Endothelial cell of umbilical vein (primary cell): Measurements from ENCODE around the gene SUPT3H. TPM values are rescaled to one million over a fixed set of nuclear protein-coding genes. Genes with fewer than 3 reads are reported as not detected.

Experiments used
- BruUV-seq: library from RNA; stranded (reverse); fragments of 400-500 nt; replicated peaks from 2 replicates; lab custom pipeline; 2021; lab: Mats Ljungman, UMichigan
- CTCF ChIA-PET: fragments of 300-600, 350-600 bp; sonication (Branson Sonifier 250); formaldehyde crosslinking; loops from one replicate; lab custom pipeline; 2021; ENCODE audit warnings: antibody characterized with exemption, inconsistent platforms; lab: Charles Lee
- POLR2A ChIA-PET: fragments of 300-600, 350-600 bp; sonication (Branson Sonifier 250); formaldehyde crosslinking; loops from one replicate; lab custom pipeline; 2021; ENCODE audit warnings: antibody characterized with exemption, inconsistent platforms; lab: Charles Lee
- DNase-seq: peaks from one replicate; pipeline ENCODE4 v3.0.0-alpha.2; 2011; ENCODE audit warnings: low read depth, low spot score
- FAIRE-seq: peaks from 2 replicates; lab custom pipeline; 2011; peaks lifted over from hg19 to GRCh38; lab: Jason Lieb, UNC
- H2AFZ ChIP-seq: 2 replicates; pipeline ENCODE4 v1.6.0; 2012; ENCODE audit warnings: low read depth, low read length, control low read depth, inconsistent platforms
- H3K27ac ChIP-seq: 2 replicates; pipeline ENCODE4 v1.5.1; 2011; ENCODE audit warnings: low read depth, mild to moderate bottlenecking, control low read depth, low read length, moderate library complexity; ENCODE audit not compliant: insufficient read depth
- H3K27me3 ChIP-seq, 2 experiments: 2 replicates each; pipeline versions ENCODE4 v1.6.0 to v1.6.1; 2011; ENCODE audit warnings: low read length in 2 of 2, mixed read lengths in 1 of 2; ENCODE audit not compliant: control insufficient read depth in 2 of 2, insufficient read depth in 2 of 2
- H3K36me3 ChIP-seq, 2 experiments: 2 replicates in 1 of 2; 3 replicates in 1 of 2; pipeline ENCODE4 v1.5.1; 2011; ENCODE audit warnings: low read length in 2 of 2, mild to moderate bottlenecking in 1 of 2, moderate library complexity in 1 of 2; ENCODE audit not compliant: control insufficient read depth in 2 of 2, insufficient read depth in 2 of 2; ENCODE audit errors: extremely low read depth in 1 of 2
- H3K4me1 ChIP-seq: 3 replicates; pipeline ENCODE4 v1.5.1; 2011; ENCODE audit warnings: mild to moderate bottlenecking, low read length; ENCODE audit not compliant: control insufficient read depth, insufficient read depth; ENCODE audit errors: extremely low read depth
- H3K4me2 ChIP-seq: 2 replicates; pipeline ENCODE4 v1.6.1; 2011; ENCODE audit warnings: low read length, control low read depth, mixed read lengths; ENCODE audit not compliant: insufficient read depth
- H3K4me3 ChIP-seq, 3 experiments: fragments of 200-600 bp in 1 of 3; sonication (generic), shearing (Covaris generic) in 1 of 3; replicated peaks in 1 of 3; 2 replicates each; pipeline ENCODE4 v1.5.1; 2011 to 2016; ENCODE audit warnings: control low read depth in 3 of 3, low read length in 3 of 3, mild to moderate bottlenecking in 2 of 3, inconsistent platforms in 1 of 3, low read depth in 1 of 3, moderate library complexity in 1 of 3; ENCODE audit not compliant: insufficient read depth in 1 of 3
- H3K79me2 ChIP-seq: 2 replicates; pipeline ENCODE4 v1.6.0; 2012; ENCODE audit warnings: low read length, inconsistent platforms; ENCODE audit not compliant: control insufficient read depth, insufficient read depth
- H3K9ac ChIP-seq: replicated peaks from 2 replicates; pipeline ENCODE3; 2011; ENCODE audit warnings: low read length, control low read depth; ENCODE audit not compliant: insufficient read depth; ENCODE audit errors: extremely low read depth
- H3K9me1 ChIP-seq: replicated peaks from 3 replicates; pipeline ENCODE4 v1.6.0; 2011; ENCODE audit warnings: mild to moderate bottlenecking, low read length; ENCODE audit not compliant: control insufficient read depth, insufficient read depth; ENCODE audit errors: extremely low read depth
- H3K9me3 ChIP-seq: replicated peaks from 2 replicates; pipeline ENCODE4 v1.5.1; 2012; ENCODE audit warnings: low read length, inconsistent platforms; ENCODE audit not compliant: control insufficient read depth, insufficient read depth
- H4K20me1 ChIP-seq: replicated peaks from 2 replicates; pipeline ENCODE3; 2011; ENCODE audit warnings: mild to moderate bottlenecking, low read length; ENCODE audit not compliant: control insufficient read depth, insufficient read depth; ENCODE audit errors: extremely low read depth
- CTCF ChIP-seq, 2 donors: IDR thresholded peaks; 1 replicate in 1 of 2; 2 replicates in 1 of 2; pipeline ENCODE4 v1.5.1; 2011; ENCODE audit warnings: low read length in 2 of 2, mild to moderate bottlenecking in 2 of 2, moderate library complexity in 2 of 2, control low read depth in 1 of 2, inconsistent platforms in 1 of 2, low read depth in 1 of 2; ENCODE audit not compliant: insufficient read depth in 1 of 2; ENCODE audit errors: extremely low read depth in 1 of 2
- EZH2 ChIP-seq: IDR thresholded peaks from 2 replicates; pipeline ENCODE4 v1.6.1; 2012; ENCODE audit warnings: borderline replicate concordance, low read depth, mild to moderate bottlenecking, moderate library complexity, low read length, inconsistent platforms; ENCODE audit not compliant: severe bottlenecking
- FOS ChIP-seq: IDR thresholded peaks from 2 replicates; pipeline ENCODE4 v1.6.1; 2011; ENCODE audit warnings: mild to moderate bottlenecking, low read length, moderate library complexity, borderline replicate concordance; ENCODE audit not compliant: insufficient read depth
- GATA2 ChIP-seq: IDR thresholded peaks from 2 replicates; pipeline ENCODE4 v1.7.0; 2011; ENCODE audit warnings: low read depth, mild to moderate bottlenecking, moderate library complexity, mixed read lengths, low read length; ENCODE audit not compliant: insufficient read length, insufficient read depth
- JUN ChIP-seq: IDR thresholded peaks from 2 replicates; pipeline ENCODE4 v1.6.1; 2011; ENCODE audit warnings: borderline replicate concordance, low read depth; ENCODE audit not compliant: insufficient read length, insufficient read depth
- MAX ChIP-seq: IDR thresholded peaks from 2 replicates; pipeline ENCODE4 v1.6.1; 2011; ENCODE audit not compliant: insufficient read depth, insufficient read length
- MYC ChIP-seq: IDR thresholded peaks from one replicate; pipeline ENCODE4 v1.6.1; 2011; ENCODE audit warnings: mild to moderate bottlenecking, low read depth, low read length
- POLR2A ChIP-seq: IDR thresholded peaks from 2 replicates; pipeline ENCODE4 v1.6.1; 2012; ENCODE audit warnings: low read depth, mild to moderate bottlenecking, control low read depth, low read length
- POLR2AphosphoS5 ChIP-seq: IDR thresholded peaks from 2 replicates; pipeline ENCODE4 v1.6.1; 2012; ENCODE audit warnings: low read depth, mild to moderate bottlenecking, control low read depth, low read length, moderate library complexity; ENCODE audit not compliant: insufficient read depth
- dilution Hi-C: fragments of 300-500 bp; cut with MboI; formaldehyde crosslinking; loops from one replicate; pipeline ENCODE4 v1.15.0; 2019; ENCODE audit warnings: low sequenced_read_pairs; ENCODE audit not compliant: extremely low pct_ligation_motif_present
- intact Hi-C: fragments of 100-400 bp; cut with micrococcal nuclease; formaldehyde crosslinking; loops from one replicate; pipeline ENCODE4 v1.10.0; 2022
- polyA plus RNA-seq, 4 experiments: library from polyadenylated mRNA; depleted of rRNA in 3 of 4; stranded (reverse) in 3 of 4; unstranded in 1 of 4; fragments of >200 nt; gene quantifications; 2 replicates each; pipeline versions ENCODE4 v1.2.1 to v1.2.3, GENCODE V29; 2011 to 2012; ENCODE audit warnings: missing spikeins in 1 of 4
- total RNA-seq: library from RNA; stranded (reverse); gene quantifications from 2 replicates; pipeline ENCODE4 v1.2.3, GENCODE V29; 2021

Gene SUPT3H
- total and polyA plus RNA-seq, 2 donors (not counting 3 experiments of a cell fraction or from before 2014, with no cell fraction given), result 8.3 to 9.8 TPM

- ChIA-PET CTCF (interaction anchor here (0.9 to 1.1 kb wide), 2 partner anchors 26 to 392 kb away, joined by 3 to 4 read pairs; no protein-coding TSS in a partner anchor), POLR2A (no interaction called here)
- Histone ChIP-seq H3K4me3 (no peak overlapping the region), H3K36me3 (no peaks in the 10 kb centered on the region), H3K9ac (no peak overlapping the region), H3K79me2 (no peaks in the 10 kb centered on the region), H3K9me3 (no peaks in the 10 kb centered on the region), H3K9me1 (no peaks in the 10 kb centered on the region), H3K27me3 (no peaks in the 10 kb centered on the region), H2AFZ (no peak overlapping the region), H3K27ac (no peak overlapping the region), H4K20me1 (no peaks in the 10 kb centered on the region), H3K4me2 (no peak overlapping the region), H3K4me1 (peaks cover 18% of the 10 kb centered on the region)
- no TSS peak for BruUV-seq
- intact Hi-C loops, result no loop called here
- dilution Hi-C loops, result no loop called here
- no peak for DNase-seq
- FAIRE-seq, result no peak
- TF ChIP-seq POLR2A, result no peak
- no peak for TF ChIP-seq JUN
- TF ChIP-seq EZH2, result no peak
- TF ChIP-seq MAX, result no peak
- TF ChIP-seq FOS, result no peak
- TF ChIP-seq MYC, result no peak
- no peak for TF ChIP-seq POLR2AphosphoS5
- no peak for TF ChIP-seq CTCF (IDR thresholded peaks at IDR 0.05; ENCODE audit: extremely low read depth in 1 of 2, insufficient read depth in 1 of 2, low read depth in 1 of 2, low read length in 2 of 2)
- TF ChIP-seq GATA2, result no peak
Observed at GRCh38 chr6:45047573-45047972, 330.2 kb downstream of the SUPT3H start.
